GM12878 (cell line): Measurements from ENCODE around the gene UGT3A2. TPM values are rescaled to one million over a fixed set of nuclear protein-coding genes. Genes with fewer than 3 reads are reported as not detected.

ENCODE experiments used
- ATAC-seq: fragments of 200-7000 bp; cut with Tn5 transposase; 3 replicates; pipeline ENCODE4 v1.9.1; 2020; ENCODE audit warnings: mild to moderate bottlenecking, moderate library complexity
- BruUV-seq: library from RNA; stranded (reverse); fragments of 400-500 nt; replicated peaks from 2 replicates; lab custom pipeline; 2021; lab: Mats Ljungman, UMichigan
- CTCF ChIA-PET: fragments of 300-600 bp; sonication (Branson Sonifier 250); formaldehyde crosslinking; extraction: SDS; loops from one replicate; lab custom pipeline; 2021; ENCODE audit warnings: inconsistent platforms; lab: Yijun Ruan, JAX
- POLR2A ChIA-PET: fragments of 350-600 bp; formaldehyde crosslinking; extraction: SDS; loops from one replicate; lab custom pipeline; 2021; ENCODE audit warnings: inconsistent platforms; lab: Charles Lee
- RAD21 ChIA-PET: fragments of 300-600 bp; sonication (Branson Sonifier 250); formaldehyde crosslinking; loops from one replicate; lab custom pipeline; 2023; ENCODE audit warnings: antibody characterized with exemption; ENCODE audit not compliant: unreplicated experiment; lab: Charles Lee
- SMC1A ChIA-PET: fragments of 300-600 bp; sonication (Branson Sonifier 250); formaldehyde crosslinking; loops from one replicate; lab custom pipeline; 2023; ENCODE audit not compliant: unreplicated experiment, uncharacterized antibody; lab: Charles Lee
- DNase-seq: peaks from one replicate; pipeline ENCODE4 v3.0.0-alpha.2; 2011; ENCODE audit warnings: low read depth, low spot score
- FAIRE-seq: peaks from 3 replicates; lab custom pipeline; 2011; peaks lifted over from hg19 to GRCh38; lab: Jason Lieb, UNC
- H2AFZ ChIP-seq: 2 replicates; pipeline ENCODE4 v1.6.0; 2011; ENCODE audit warnings: low read depth, low read length, control low read depth; ENCODE audit not compliant: control insufficient read depth
- H3K27ac ChIP-seq: 2 replicates; pipeline ENCODE4 v1.5.1; 2011; ENCODE audit warnings: control low read depth; ENCODE audit not compliant: control insufficient read depth, insufficient read depth
- H3K27me3 ChIP-seq, 2 experiments: replicated peaks in 1 of 2; 2 replicates each; pipeline versions ENCODE4 v1.6.0 to v1.6.1; 2011; ENCODE audit warnings: low read length in 1 of 2; ENCODE audit not compliant: control insufficient read depth in 2 of 2, insufficient read depth in 2 of 2
- H3K36me3 ChIP-seq, 2 experiments: 2 replicates each; pipeline ENCODE4 v1.5.1; 2011; ENCODE audit warnings: low read length in 1 of 2; ENCODE audit not compliant: control insufficient read depth in 2 of 2, insufficient read depth in 2 of 2
- H3K4me1 ChIP-seq: 2 replicates; pipeline ENCODE4 v1.6.1; 2011; ENCODE audit warnings: mild to moderate bottlenecking, low read length, moderate library complexity, mixed read lengths; ENCODE audit not compliant: control insufficient read depth, insufficient read depth
- H3K4me2 ChIP-seq: 2 replicates; pipeline ENCODE4 v1.6.0; 2011; ENCODE audit warnings: control low read depth; ENCODE audit not compliant: control insufficient read depth, insufficient read depth
- H3K4me3 ChIP-seq: fragments of 200-600 bp; sonication (generic); 2 replicates; pipeline ENCODE4 v1.5.1; 2016
- H3K79me2 ChIP-seq: 2 replicates; pipeline ENCODE4 v1.6.0; 2011; ENCODE audit warnings: low read length; ENCODE audit not compliant: control insufficient read depth, insufficient read depth
- H3K9ac ChIP-seq: 2 replicates; pipeline ENCODE4 v1.8.0; 2011; ENCODE audit warnings: low read length, control low read depth, mixed read lengths; ENCODE audit not compliant: control insufficient read depth, insufficient read depth
- H3K9me3 ChIP-seq: replicated peaks from 3 replicates; pipeline ENCODE4 v1.5.1; 2011; ENCODE audit warnings: mild to moderate bottlenecking, low read length; ENCODE audit not compliant: control insufficient read depth, insufficient read depth
- H4K20me1 ChIP-seq: 2 replicates; pipeline ENCODE4 v1.6.0; 2011; ENCODE audit not compliant: control insufficient read depth, insufficient read depth
- CEBPZ ChIP-seq: fragments of 150-350 bp; IDR thresholded peaks from 2 replicates; pipeline ENCODE4 v1.6.1; 2016; ENCODE audit warnings: low read depth, low read length
- CREM ChIP-seq: IDR thresholded peaks from 2 replicates; pipeline ENCODE4 v1.6.1; 2014; ENCODE audit warnings: antibody characterized with exemption, low read depth
- KDM1A ChIP-seq: fragments of 200-600 bp; sonication (generic); IDR thresholded peaks from 2 replicates; pipeline ENCODE4 v1.6.1; 2016; ENCODE audit warnings: borderline replicate concordance
- NFXL1 ChIP-seq: fragments of 450-650 bp; IDR thresholded peaks from 2 replicates; pipeline ENCODE4 v1.6.1; 2017; ENCODE audit warnings: antibody characterized with exemption, mild to moderate bottlenecking, borderline replicate concordance
- SREBF1 ChIP-seq: IDR thresholded peaks from 2 replicates; pipeline ENCODE4 v1.6.1; 2012; ENCODE audit warnings: mild to moderate bottlenecking, low read length
- TARDBP ChIP-seq: IDR thresholded peaks from 2 replicates; pipeline ENCODE4 v1.6.1; 2016; ENCODE audit warnings: borderline replicate concordance
- TCF3 ChIP-seq: IDR thresholded peaks from 2 replicates; pipeline ENCODE4 v1.6.1; 2012; ENCODE audit warnings: low read depth, mild to moderate bottlenecking, low read length, borderline replicate concordance; ENCODE audit not compliant: insufficient read depth
- USF2 ChIP-seq: IDR thresholded peaks from 2 replicates; pipeline ENCODE4 v1.6.1; 2011; ENCODE audit warnings: low read depth, low read length, improper control_type of control experiment, borderline replicate concordance
- YY1 ChIP-seq: IDR thresholded peaks from 2 replicates; pipeline ENCODE4 v1.6.1; 2011; ENCODE audit warnings: low read depth, mild to moderate bottlenecking, low read length
- WGBS: methylation state at CpG from one replicate; pipeline ENCODE4 v1.1.6; 2016; ENCODE audit warnings: low lambda C conversion rate; ENCODE audit not compliant: insufficient replicate concordance, insufficient coverage; ENCODE audit errors: missing lambda C conversion rate; 5-methylcytosine and 5-hydroxymethylcytosine counted together
- in situ Hi-C: fragments of 300-500 bp; cut with MboI; formaldehyde crosslinking; loops from 9 replicates; pipeline ENCODE4 v1.14.3; 2018; ENCODE audit warnings: mixed read lengths
- intact Hi-C: fragments of 100-400 bp; cut with micrococcal nuclease; formaldehyde crosslinking; loops from one replicate; pipeline ENCODE4 v1.14.2; 2022; ENCODE audit not compliant: unreplicated experiment
- polyA plus RNA-seq, 11 experiments: library from polyadenylated mRNA; depleted of rRNA in 4 of 11; unstranded in 6 of 11; stranded (reverse) in 5 of 11; fragments of >200 nt; fragmentation: Nextera tagmentation in 4 of 11; fragmentation: Illumina TruSeq in 1 of 11; extraction: Ambion mirVana in 4 of 11; extraction: Trizol in 1 of 11; gene quantifications; 1 replicate in 1 of 11; 2 replicates in 10 of 11; pipeline versions ENCODE4 v1.2.1 to v1.2.3, GENCODE V29; 2011 to 2016; ENCODE audit warnings: inconsistent platforms in 2 of 11, missing spikeins in 2 of 11, low read depth in 1 of 11
- total RNA-seq, 4 experiments: library from RNA; depleted of rRNA in 3 of 4; stranded (reverse); fragments of >200 nt in 3 of 4; fragmentation: Illumina TruSeq in 1 of 4; extraction: Trizol in 1 of 4; gene quantifications; 2 replicates each; pipeline versions ENCODE4 v1.2.1 to v1.2.3, GENCODE V29; 2013 to 2021
- TF ChIP-seq, protein P1 (sequence below): IDR thresholded peaks from 2 replicates; pipeline ENCODE4 v1.6.1; 2012; ENCODE audit warnings: improper control_type of control experiment, low read depth, low read length; ENCODE audit not compliant: insufficient replicate concordance
- TF ChIP-seq, protein P2 (sequence below): IDR thresholded peaks from 2 replicates; pipeline ENCODE4 v1.6.1; 2012; ENCODE audit warnings: low read depth, low read length, improper control_type of control experiment

The UGT3A2 gene
- total and polyA plus RNA-seq, 10 of the 15 experiments (the other 5 are each of a cell fraction or from before 2014, with no cell fraction given), result 0.02 to 0.50 (median 0.09) TPM; not detected in 7

DNA sequence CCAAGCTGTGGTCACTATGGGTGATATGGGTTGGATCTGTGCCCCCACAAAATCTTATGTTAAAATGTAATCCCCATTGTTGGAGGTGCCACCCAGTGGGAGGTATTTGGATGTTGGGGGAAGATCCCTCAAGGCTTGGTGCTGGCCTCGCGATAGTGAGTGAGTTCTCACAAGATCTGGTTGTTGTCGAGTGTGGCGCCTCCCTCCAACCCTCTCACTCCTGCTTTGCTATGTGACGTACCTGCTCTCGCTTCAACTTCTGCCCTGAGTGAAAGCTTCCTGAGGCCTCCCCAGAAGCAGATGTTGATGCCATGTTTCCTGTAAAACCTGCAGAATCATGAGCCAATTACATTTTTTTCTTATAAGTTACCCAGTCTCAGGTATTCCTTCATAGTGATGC lies 35.5 kb downstream of the UGT3A2 start:
- DNase-seq (no peak), FAIRE-seq (no peak), ATAC-seq (no peak)
- RAD21 ChIA-PET, result no interaction called here
- Histone ChIP-seq H4K20me1 (no peaks in the 10 kb centered on the region), H3K36me3 (no peaks in the 10 kb centered on the region), H3K27me3 (no peaks in the 10 kb centered on the region), H3K9me3 (no peaks in the 10 kb centered on the region), H3K27ac (no peak overlapping the region), H3K79me2 (no peaks in the 10 kb centered on the region), H2AFZ (no peak overlapping the region), H3K9ac (no peak overlapping the region), H3K4me1 (no peaks in the 10 kb centered on the region), H3K4me2 (no peak overlapping the region), H3K4me3 (no peak overlapping the region)
- no TSS peak for BruUV-seq
- 71% methylated on average over 6 of the region's 6 CpGs for WGBS
- CTCF ChIA-PET, result no interaction called here
- SMC1A ChIA-PET, result no interaction called here
- intact Hi-C loops (no loop called here), in situ Hi-C loops (no loop called here)
- TF ChIP-seq CREM (no peak), TCF3 (no peak), SREBF1 (no peak), CEBPZ (no peak), USF2 (no peak), YY1 (no peak), TARDBP (no peak), NFXL1 (no peak), KDM1A (no peak)
- TF ChIP-seq, protein P1, sequence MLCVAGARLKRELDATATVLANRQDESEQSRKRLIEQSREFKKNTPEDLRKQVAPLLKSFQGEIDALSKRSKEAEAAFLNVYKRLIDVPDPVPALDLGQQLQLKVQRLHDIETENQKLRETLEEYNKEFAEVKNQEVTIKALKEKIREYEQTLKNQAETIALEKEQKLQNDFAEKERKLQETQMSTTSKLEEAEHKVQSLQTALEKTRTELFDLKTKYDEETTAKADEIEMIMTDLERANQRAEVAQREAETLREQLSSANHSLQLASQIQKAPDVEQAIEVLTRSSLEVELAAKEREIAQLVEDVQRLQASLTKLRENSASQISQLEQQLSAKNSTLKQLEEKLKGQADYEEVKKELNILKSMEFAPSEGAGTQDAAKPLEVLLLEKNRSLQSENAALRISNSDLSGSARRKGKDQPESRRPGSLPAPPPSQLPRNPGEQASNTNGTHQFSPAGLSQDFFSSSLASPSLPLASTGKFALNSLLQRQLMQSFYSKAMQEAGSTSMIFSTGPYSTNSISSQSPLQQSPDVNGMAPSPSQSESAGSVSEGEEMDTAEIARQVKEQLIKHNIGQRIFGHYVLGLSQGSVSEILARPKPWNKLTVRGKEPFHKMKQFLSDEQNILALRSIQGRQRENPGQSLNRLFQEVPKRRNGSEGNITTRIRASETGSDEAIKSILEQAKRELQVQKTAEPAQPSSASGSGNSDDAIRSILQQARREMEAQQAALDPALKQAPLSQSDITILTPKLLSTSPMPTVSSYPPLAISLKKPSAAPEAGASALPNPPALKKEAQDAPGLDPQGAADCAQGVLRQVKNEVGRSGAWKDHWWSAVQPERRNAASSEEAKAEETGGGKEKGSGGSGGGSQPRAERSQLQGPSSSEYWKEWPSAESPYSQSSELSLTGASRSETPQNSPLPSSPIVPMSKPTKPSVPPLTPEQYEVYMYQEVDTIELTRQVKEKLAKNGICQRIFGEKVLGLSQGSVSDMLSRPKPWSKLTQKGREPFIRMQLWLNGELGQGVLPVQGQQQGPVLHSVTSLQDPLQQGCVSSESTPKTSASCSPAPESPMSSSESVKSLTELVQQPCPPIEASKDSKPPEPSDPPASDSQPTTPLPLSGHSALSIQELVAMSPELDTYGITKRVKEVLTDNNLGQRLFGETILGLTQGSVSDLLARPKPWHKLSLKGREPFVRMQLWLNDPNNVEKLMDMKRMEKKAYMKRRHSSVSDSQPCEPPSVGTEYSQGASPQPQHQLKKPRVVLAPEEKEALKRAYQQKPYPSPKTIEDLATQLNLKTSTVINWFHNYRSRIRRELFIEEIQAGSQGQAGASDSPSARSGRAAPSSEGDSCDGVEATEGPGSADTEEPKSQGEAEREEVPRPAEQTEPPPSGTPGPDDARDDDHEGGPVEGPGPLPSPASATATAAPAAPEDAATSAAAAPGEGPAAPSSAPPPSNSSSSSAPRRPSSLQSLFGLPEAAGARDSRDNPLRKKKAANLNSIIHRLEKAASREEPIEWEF, result no peak
- TF ChIP-seq, protein P2, sequence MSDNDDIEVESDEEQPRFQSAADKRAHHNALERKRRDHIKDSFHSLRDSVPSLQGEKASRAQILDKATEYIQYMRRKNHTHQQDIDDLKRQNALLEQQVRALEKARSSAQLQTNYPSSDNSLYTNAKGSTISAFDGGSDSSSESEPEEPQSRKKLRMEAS, result no peak
- POLR2A ChIA-PET, result no interaction called here
